Stimulated activated CD8-positive, alpha-beta memory T cell treated with anti-CD3 and anti-CD28 coated beads, Interleukin-12 subunit alpha, Interleukin-12 subunit beta, amount 100 ng/mL, for 24 hours (primary cell): ENCODE results near the gene RNPEP.
"Not testable (repeated sequence)": the region's sequence is repeated elsewhere in the genome, so short reads cannot be mapped to it uniquely, and the experiment has no call there.

Source experiments
- DNase-seq: peaks from one replicate; pipeline ENCODE4 v3.0.0-alpha.2; 2020; ENCODE audit errors: extremely low read depth

Gene RNPEP

GRCh38 chr1:201958348-201958747 lies 24.1 kb upstream of the RNPEP start:
- no peak for DNase-seq

- not testable (repeated sequence) for DNase-seq
Observed at GRCh38 chr1:201962382-201962781, 20.1 kb upstream of the RNPEP start.

GRCh38 chr1:201964261-201964660 lies 18.2 kb upstream of the RNPEP start:
- no peak for DNase-seq

- DNase-seq = no peak
Observed at GRCh38 chr1:201966171-201966570, 16.3 kb upstream of the RNPEP start.

GRCh38 chr1:201968202-201968925 lies 14.1 kb upstream of the RNPEP start:
- no peak for DNase-seq

GRCh38 chr1:201970334-201971159 lies 11.9 kb upstream of the RNPEP start:
- no peak for DNase-seq

GRCh38 chr1:201982082-201982622 lies 296 bp upstream of the RNPEP start:
- peak; percentile 32 for DNase-seq

GRCh38 chr1:201983380-201983805 lies 945 bp downstream of the RNPEP start:
- no peak for DNase-seq

- DNase-seq = no peak
Observed at GRCh38 chr1:201984446-201984845, 2.0 kb downstream of the RNPEP start.

- no peak for DNase-seq
Observed at GRCh38 chr1:201985355-201985754, 2.9 kb downstream of the RNPEP start.

GRCh38 chr1:201988601-201989000 lies 6.2 kb downstream of the RNPEP start:
- DNase-seq = no peak

GRCh38 chr1:201989354-201990128 lies 7.1 kb downstream of the RNPEP start:
- no peak for DNase-seq

GRCh38 chr1:201990427-201990826 lies 8.0 kb downstream of the RNPEP start:
- no peak for DNase-seq

GRCh38 chr1:201999625-202000238 lies 17.3 kb downstream of the RNPEP start:
- DNase-seq = no peak

- no peak for DNase-seq
Observed at GRCh38 chr1:202002507-202002906, 20.1 kb downstream of the RNPEP start.

- DNase-seq = no peak
Observed at GRCh38 chr1:202004711-202005110, 22.3 kb downstream of the RNPEP start.

- DNase-seq = no peak
Observed at GRCh38 chr1:202005958-202006357, 23.5 kb downstream of the RNPEP start.

GRCh38 chr1:202007304-202007703 lies 24.9 kb downstream of the RNPEP start:
- DNase-seq = no peak

GRCh38 chr1:202007805-202008489 lies 25.5 kb downstream of the RNPEP start:
- DNase-seq = no peak

- DNase-seq = peak; percentile 31
Observed at GRCh38 chr1:202009326-202010179, 27.1 kb downstream of the RNPEP start.
